Endothelial cell of umbilical vein (primary cell): Measurements from ENCODE around the gene MCRIP1. TPM values are rescaled to one million over a fixed set of nuclear protein-coding genes. Genes with fewer than 3 reads are reported as not detected.

Experiments
- BruUV-seq: library from RNA; stranded (reverse); fragments of 400-500 nt; replicated peaks from 2 replicates; lab custom pipeline; 2021; lab: Mats Ljungman, UMichigan
- CTCF ChIA-PET: fragments of 300-600, 350-600 bp; sonication (Branson Sonifier 250); formaldehyde crosslinking; loops from one replicate; lab custom pipeline; 2021; ENCODE audit warnings: antibody characterized with exemption, inconsistent platforms; lab: Charles Lee
- POLR2A ChIA-PET: fragments of 300-600, 350-600 bp; sonication (Branson Sonifier 250); formaldehyde crosslinking; loops from one replicate; lab custom pipeline; 2021; ENCODE audit warnings: antibody characterized with exemption, inconsistent platforms; lab: Charles Lee
- DNase-seq: peaks from one replicate; pipeline ENCODE4 v3.0.0-alpha.2; 2011; ENCODE audit warnings: low read depth, low spot score
- FAIRE-seq: peaks from 2 replicates; lab custom pipeline; 2011; peaks lifted over from hg19 to GRCh38; lab: Jason Lieb, UNC
- H2AFZ ChIP-seq: 2 replicates; pipeline ENCODE4 v1.6.0; 2012; ENCODE audit warnings: low read depth, low read length, control low read depth, inconsistent platforms
- H3K27ac ChIP-seq: 2 replicates; pipeline ENCODE4 v1.5.1; 2011; ENCODE audit warnings: low read depth, mild to moderate bottlenecking, control low read depth, low read length, moderate library complexity; ENCODE audit not compliant: insufficient read depth
- H3K27me3 ChIP-seq, 2 experiments: 2 replicates each; pipeline versions ENCODE4 v1.6.0 to v1.6.1; 2011; ENCODE audit warnings: low read length in 2 of 2, mixed read lengths in 1 of 2; ENCODE audit not compliant: control insufficient read depth in 2 of 2, insufficient read depth in 2 of 2
- H3K36me3 ChIP-seq, 2 experiments: 2 replicates in 1 of 2; 3 replicates in 1 of 2; pipeline ENCODE4 v1.5.1; 2011; ENCODE audit warnings: low read length in 2 of 2, mild to moderate bottlenecking in 1 of 2, moderate library complexity in 1 of 2; ENCODE audit not compliant: control insufficient read depth in 2 of 2, insufficient read depth in 2 of 2; ENCODE audit errors: extremely low read depth in 1 of 2
- H3K4me1 ChIP-seq: 3 replicates; pipeline ENCODE4 v1.5.1; 2011; ENCODE audit warnings: mild to moderate bottlenecking, low read length; ENCODE audit not compliant: control insufficient read depth, insufficient read depth; ENCODE audit errors: extremely low read depth
- H3K4me2 ChIP-seq: 2 replicates; pipeline ENCODE4 v1.6.1; 2011; ENCODE audit warnings: low read length, control low read depth, mixed read lengths; ENCODE audit not compliant: insufficient read depth
- H3K4me3 ChIP-seq, 3 experiments: fragments of 200-600 bp in 1 of 3; sonication (generic), shearing (Covaris generic) in 1 of 3; replicated peaks in 1 of 3; 2 replicates each; pipeline ENCODE4 v1.5.1; 2011 to 2016; ENCODE audit warnings: control low read depth in 3 of 3, low read length in 3 of 3, mild to moderate bottlenecking in 2 of 3, inconsistent platforms in 1 of 3, low read depth in 1 of 3, moderate library complexity in 1 of 3; ENCODE audit not compliant: insufficient read depth in 1 of 3
- H3K79me2 ChIP-seq: 2 replicates; pipeline ENCODE4 v1.6.0; 2012; ENCODE audit warnings: low read length, inconsistent platforms; ENCODE audit not compliant: control insufficient read depth, insufficient read depth
- H3K9ac ChIP-seq: replicated peaks from 2 replicates; pipeline ENCODE3; 2011; ENCODE audit warnings: low read length, control low read depth; ENCODE audit not compliant: insufficient read depth; ENCODE audit errors: extremely low read depth
- H3K9me1 ChIP-seq: replicated peaks from 3 replicates; pipeline ENCODE4 v1.6.0; 2011; ENCODE audit warnings: mild to moderate bottlenecking, low read length; ENCODE audit not compliant: control insufficient read depth, insufficient read depth; ENCODE audit errors: extremely low read depth
- H3K9me3 ChIP-seq: replicated peaks from 2 replicates; pipeline ENCODE4 v1.5.1; 2012; ENCODE audit warnings: low read length, inconsistent platforms; ENCODE audit not compliant: control insufficient read depth, insufficient read depth
- H4K20me1 ChIP-seq: replicated peaks from 2 replicates; pipeline ENCODE3; 2011; ENCODE audit warnings: mild to moderate bottlenecking, low read length; ENCODE audit not compliant: control insufficient read depth, insufficient read depth; ENCODE audit errors: extremely low read depth
- CTCF ChIP-seq, 2 donors: IDR thresholded peaks; 1 replicate in 1 of 2; 2 replicates in 1 of 2; pipeline ENCODE4 v1.5.1; 2011; ENCODE audit warnings: low read length in 2 of 2, mild to moderate bottlenecking in 2 of 2, moderate library complexity in 2 of 2, control low read depth in 1 of 2, inconsistent platforms in 1 of 2, low read depth in 1 of 2; ENCODE audit not compliant: insufficient read depth in 1 of 2; ENCODE audit errors: extremely low read depth in 1 of 2
- EZH2 ChIP-seq: IDR thresholded peaks from 2 replicates; pipeline ENCODE4 v1.6.1; 2012; ENCODE audit warnings: borderline replicate concordance, low read depth, mild to moderate bottlenecking, moderate library complexity, low read length, inconsistent platforms; ENCODE audit not compliant: severe bottlenecking
- FOS ChIP-seq: IDR thresholded peaks from 2 replicates; pipeline ENCODE4 v1.6.1; 2011; ENCODE audit warnings: mild to moderate bottlenecking, low read length, moderate library complexity, borderline replicate concordance; ENCODE audit not compliant: insufficient read depth
- GATA2 ChIP-seq: IDR thresholded peaks from 2 replicates; pipeline ENCODE4 v1.7.0; 2011; ENCODE audit warnings: low read depth, mild to moderate bottlenecking, moderate library complexity, mixed read lengths, low read length; ENCODE audit not compliant: insufficient read length, insufficient read depth
- JUN ChIP-seq: IDR thresholded peaks from 2 replicates; pipeline ENCODE4 v1.6.1; 2011; ENCODE audit warnings: borderline replicate concordance, low read depth; ENCODE audit not compliant: insufficient read length, insufficient read depth
- MAX ChIP-seq: IDR thresholded peaks from 2 replicates; pipeline ENCODE4 v1.6.1; 2011; ENCODE audit not compliant: insufficient read depth, insufficient read length
- MYC ChIP-seq: IDR thresholded peaks from one replicate; pipeline ENCODE4 v1.6.1; 2011; ENCODE audit warnings: mild to moderate bottlenecking, low read depth, low read length
- POLR2A ChIP-seq: IDR thresholded peaks from 2 replicates; pipeline ENCODE4 v1.6.1; 2012; ENCODE audit warnings: low read depth, mild to moderate bottlenecking, control low read depth, low read length
- POLR2AphosphoS5 ChIP-seq: IDR thresholded peaks from 2 replicates; pipeline ENCODE4 v1.6.1; 2012; ENCODE audit warnings: low read depth, mild to moderate bottlenecking, control low read depth, low read length, moderate library complexity; ENCODE audit not compliant: insufficient read depth
- dilution Hi-C: fragments of 300-500 bp; cut with MboI; formaldehyde crosslinking; loops from one replicate; pipeline ENCODE4 v1.15.0; 2019; ENCODE audit warnings: low sequenced_read_pairs; ENCODE audit not compliant: extremely low pct_ligation_motif_present
- intact Hi-C: fragments of 100-400 bp; cut with micrococcal nuclease; formaldehyde crosslinking; loops from one replicate; pipeline ENCODE4 v1.10.0; 2022
- polyA plus RNA-seq, 4 experiments: library from polyadenylated mRNA; depleted of rRNA in 3 of 4; stranded (reverse) in 3 of 4; unstranded in 1 of 4; fragments of >200 nt; gene quantifications; 2 replicates each; pipeline versions ENCODE4 v1.2.1 to v1.2.3, GENCODE V29; 2011 to 2012; ENCODE audit warnings: missing spikeins in 1 of 4
- total RNA-seq: library from RNA; stranded (reverse); gene quantifications from 2 replicates; pipeline ENCODE4 v1.2.3, GENCODE V29; 2021

The MCRIP1 gene
- total and polyA plus RNA-seq, 2 donors (not counting 3 experiments of a cell fraction or from before 2014, with no cell fraction given), result 121 to 205 TPM

GRCh38 chr17:81811705-81812570, 21.2 kb downstream of the MCRIP1 start:
- Histone ChIP-seq H4K20me1 (no peaks in the 10 kb centered on the region), H3K4me1 (no peaks in the 10 kb centered on the region), H3K9me1 (no peaks in the 10 kb centered on the region), H3K27me3 (no peaks in the 10 kb centered on the region), H3K36me3 (no peaks in the 10 kb centered on the region), H3K79me2 (no peaks in the 10 kb centered on the region), H3K4me2 (no peak overlapping the region), H2AFZ (no peak overlapping the region), H3K4me3 (no peak overlapping the region), H3K27ac (no peak overlapping the region), H3K9ac (no peak overlapping the region), H3K9me3 (no peaks in the 10 kb centered on the region)
- CTCF ChIA-PET, result no interaction called here
- BruUV-seq, result no TSS peak
- TF ChIP-seq EZH2 (no peak), CTCF (IDR thresholded peaks at IDR 0.05; ENCODE audit: extremely low read depth in 1 of 2, insufficient read depth in 1 of 2, low read depth in 1 of 2, low read length in 2 of 2) (no peak), POLR2AphosphoS5 (no peak), MYC (no peak), MAX (no peak), FOS (no peak), GATA2 (no peak), JUN (no peak), POLR2A (no peak)
- POLR2A ChIA-PET, result no interaction called here
- FAIRE-seq (no peak), DNase-seq (no peak)
- intact Hi-C loops, result no loop called here
- dilution Hi-C loops, result no loop called here
